ENCODE measurements around the gene TIE1. TPM values are rescaled to one million over a fixed set of nuclear protein-coding genes. Genes with fewer than 3 reads are reported as not detected.

Gene TIE1
- total and polyA plus RNA-seq, 2 donors (not counting 1 experiment from before 2014, with no cell fraction given), result 0.02 TPM; not detected in 1

- Histone ChIP-seq H3K4me3 (replicated peaks in 1 of 4; ENCODE audit: control extremely low read depth in 1 of 4, insufficient read depth in 1 of 4, low read depth in 3 of 4, low read length in 4 of 4) (peak overlapping the region; percentile 28 to 58 (median 42)), H3K36me3 (ENCODE audit: control insufficient read depth, insufficient read depth, low read length) (no peaks in the 10 kb centered on the region), H3K4me1 (ENCODE audit: control insufficient read depth, extremely low read depth, insufficient read depth, low read length) (peaks cover 2% of the 10 kb centered on the region), H3K79me2 (ENCODE audit: control insufficient read depth, insufficient read depth, low read length) (no peaks in the 10 kb centered on the region), H3K27me3 (ENCODE audit: control insufficient read depth, insufficient read depth, low read length) (peaks cover 9% of the 10 kb centered on the region), H3K9ac (ENCODE audit: insufficient read depth, low read length) (no peak overlapping the region), H4K20me1 (ENCODE audit: control insufficient read depth, extremely low read depth, insufficient read depth, low read length) (no peaks in the 10 kb centered on the region), H3K9me3 (ENCODE audit: control insufficient read depth, insufficient read depth, low read depth, low read length) (no peaks in the 10 kb centered on the region), H2AFZ (ENCODE audit: low read length) (peak overlapping the region; percentile 45), H3K27ac (ENCODE audit: insufficient read depth, low read length) (no peak overlapping the region), H3K4me2 (ENCODE audit: extremely low read depth, insufficient read depth, low read length) (peak overlapping the region; percentile 66)
- peak in 1 of 2 donors; percentile 79 for DNase-seq (ENCODE audit: low read depth in 2 of 2)
- TF ChIP-seq CTCF (conservative IDR thresholded peaks at IDR 0.05 in 1 of 2, IDR thresholded peaks at IDR 0.05 in 1 of 2; ENCODE audit: low read depth in 1 of 2, low read length in 2 of 2) (no peak), EZH2 (IDR thresholded peaks at IDR 0.05; ENCODE audit: low read length, missing control alignments) (no peak)
These were observed 48.2 kb downstream of the TIE1 start for GRCh38 chr1:43348809-43349593.

- H3K4me3 ChIP-seq (replicated peaks in 1 of 4; ENCODE audit: control extremely low read depth in 1 of 4, insufficient read depth in 1 of 4, low read depth in 3 of 4, low read length in 4 of 4), result peak overlapping the region in 2 of 4 experiments; percentile 54 to 58
- H3K9me3 ChIP-seq (ENCODE audit: control insufficient read depth, insufficient read depth, low read depth, low read length), result no peaks in the 10 kb centered on the region
- H3K36me3 ChIP-seq (ENCODE audit: control insufficient read depth, insufficient read depth, low read length), result no peaks in the 10 kb centered on the region
- no peaks in the 10 kb centered on the region for H3K79me2 ChIP-seq (ENCODE audit: control insufficient read depth, insufficient read depth, low read length)
- H2AFZ ChIP-seq (ENCODE audit: low read length), result no peak overlapping the region
- peaks cover 9% of the 10 kb centered on the region for H3K27me3 ChIP-seq (ENCODE audit: control insufficient read depth, insufficient read depth, low read length)
- H3K9ac ChIP-seq (ENCODE audit: insufficient read depth, low read length), result no peak overlapping the region
- peak; percentile 71 to 95 for DNase-seq (ENCODE audit: low read depth in 2 of 2)
- no peak for TF ChIP-seq CTCF (conservative IDR thresholded peaks at IDR 0.05 in 1 of 2, IDR thresholded peaks at IDR 0.05 in 1 of 2; ENCODE audit: low read depth in 1 of 2, low read length in 2 of 2)
- TF ChIP-seq EZH2 (IDR thresholded peaks at IDR 0.05; ENCODE audit: low read length, missing control alignments), result no peak
- H3K4me1 ChIP-seq (ENCODE audit: control insufficient read depth, extremely low read depth, insufficient read depth, low read length), result peaks cover 2% of the 10 kb centered on the region
- peak overlapping the region; percentile 33 for H3K4me2 ChIP-seq (ENCODE audit: extremely low read depth, insufficient read depth, low read length)
- no peak overlapping the region for H3K27ac ChIP-seq (ENCODE audit: insufficient read depth, low read length)
- no peaks in the 10 kb centered on the region for H4K20me1 ChIP-seq (ENCODE audit: control insufficient read depth, extremely low read depth, insufficient read depth, low read length)
These were observed 49.0 kb downstream of the TIE1 start for GRCh38 chr1:43349594-43350306.

GRCh38 chr1:43350976-43351375, 50.2 kb downstream of the TIE1 start:
- H3K27ac ChIP-seq (ENCODE audit: insufficient read depth, low read length), result no peak overlapping the region
- H3K27me3 ChIP-seq (ENCODE audit: control insufficient read depth, insufficient read depth, low read length), result peaks cover 9% of the 10 kb centered on the region
- no peak overlapping the region for H3K4me2 ChIP-seq (ENCODE audit: extremely low read depth, insufficient read depth, low read length)
- no peaks in the 10 kb centered on the region for H3K9me3 ChIP-seq (ENCODE audit: control insufficient read depth, insufficient read depth, low read depth, low read length)
- H4K20me1 ChIP-seq (ENCODE audit: control insufficient read depth, extremely low read depth, insufficient read depth, low read length), result no peaks in the 10 kb centered on the region
- peaks cover 2% of the 10 kb centered on the region for H3K4me1 ChIP-seq (ENCODE audit: control insufficient read depth, extremely low read depth, insufficient read depth, low read length)
- TF ChIP-seq EZH2 (IDR thresholded peaks at IDR 0.05; ENCODE audit: low read length, missing control alignments), result no peak
- TF ChIP-seq CTCF (conservative IDR thresholded peaks at IDR 0.05 in 1 of 2, IDR thresholded peaks at IDR 0.05 in 1 of 2; ENCODE audit: low read depth in 1 of 2, low read length in 2 of 2), result no peak
- DNase-seq (ENCODE audit: low read depth in 2 of 2), result no peak
- H3K36me3 ChIP-seq (ENCODE audit: control insufficient read depth, insufficient read depth, low read length), result no peaks in the 10 kb centered on the region
- H3K4me3 ChIP-seq (replicated peaks in 1 of 4; ENCODE audit: control extremely low read depth in 1 of 4, insufficient read depth in 1 of 4, low read depth in 3 of 4, low read length in 4 of 4), result no peak overlapping the region
- no peak overlapping the region for H2AFZ ChIP-seq (ENCODE audit: low read length)
- no peaks in the 10 kb centered on the region for H3K79me2 ChIP-seq (ENCODE audit: control insufficient read depth, insufficient read depth, low read length)
- no peak overlapping the region for H3K9ac ChIP-seq (ENCODE audit: insufficient read depth, low read length)
